NB4 (cell line): ENCODE data around the gene TAGAP.

ENCODE experiments used
- CTCF ChIP-seq: IDR thresholded peaks from one replicate; pipeline ENCODE4 v1.5.1; 2012; ENCODE audit warnings: low read depth, low read length
- POLR2A ChIP-seq: IDR thresholded peaks from 2 replicates; pipeline ENCODE4 v1.6.1; 2011; ENCODE audit warnings: mild to moderate bottlenecking; ENCODE audit not compliant: insufficient read length; ENCODE audit errors: extremely low read depth

- TF ChIP-seq POLR2A (no peak), CTCF (no peak)
Observed at GRCh38 chr6:159030168-159030567, 14.6 kb downstream of the TAGAP start.
